Progenitor cell of endocrine pancreas (in vitro differentiated cells): Measurements from ENCODE around the gene SUN2. TPM values are rescaled to one million over a fixed set of nuclear protein-coding genes. Genes with fewer than 3 reads are reported as not detected.

Experiments
- DNase-seq: peaks from one replicate; pipeline ENCODE4 v3.0.0; 2021; ENCODE audit warnings: low spot score; ENCODE audit not compliant: unreplicated experiment
- H3K27ac Mint-ChIP-seq: 2 replicates; pipeline ENCODE4 v1.8.0; 2021; ENCODE audit warnings: mild to moderate bottlenecking, moderate library complexity, mixed read lengths
- H3K27me3 Mint-ChIP-seq: 2 replicates; pipeline ENCODE4 v1.8.0; 2021; ENCODE audit warnings: mixed read lengths
- H3K36me3 Mint-ChIP-seq: 2 replicates; pipeline ENCODE4 v1.8.0; 2022; ENCODE audit warnings: mixed read lengths; ENCODE audit not compliant: insufficient read depth
- H3K4me1 Mint-ChIP-seq: 2 replicates; pipeline ENCODE4 v1.8.0; 2021; ENCODE audit warnings: low read depth, mixed read lengths
- H3K4me3 Mint-ChIP-seq: 2 replicates; pipeline ENCODE4 v1.8.0; 2021; ENCODE audit warnings: low read depth, mild to moderate bottlenecking, moderate library complexity, mixed read lengths
- H3K9me3 Mint-ChIP-seq: 2 replicates; pipeline ENCODE4 v1.8.0; 2021; ENCODE audit warnings: low read depth, mixed read lengths
- CTCF ChIP-seq: fragments of 200-600 bp; sonication (generic); IDR thresholded peaks from one replicate; pipeline ENCODE4 v1.5.0; 2021; ENCODE audit warnings: antibody characterized with exemption, mild to moderate bottlenecking; ENCODE audit not compliant: unreplicated experiment
- total RNA-seq: library from RNA; stranded (reverse); gene quantifications from 2 replicates; pipeline ENCODE4 v1.2.1, GENCODE V29; 2021

SUN2 gene
- total RNA-seq, 1 donor from 2014 or later: 66.1 TPM

- Mint-ChIP-seq H3K36me3 (peaks cover 14% of the 10 kb centered on the region), H3K4me3 (no peak overlapping the region), H3K27ac (no peak overlapping the region), H3K9me3 (no peaks in the 10 kb centered on the region), H3K27me3 (no peaks in the 10 kb centered on the region), H3K4me1 (peaks cover 39% of the 10 kb centered on the region)
- no peak for TF ChIP-seq CTCF
- DNase-seq: no peak
Measured at GRCh38 chr22:38694940-38695339, 60.9 kb downstream of the SUN2 start.

- H3K27me3 Mint-ChIP-seq: no peaks in the 10 kb centered on the region
- no peak for TF ChIP-seq CTCF
- peak overlapping the region; percentile 89 for H3K27ac Mint-ChIP-seq
- peaks cover 17% of the 10 kb centered on the region for H3K36me3 Mint-ChIP-seq
- DNase-seq: no peak
- H3K4me3 Mint-ChIP-seq: no peak overlapping the region
- H3K9me3 Mint-ChIP-seq: no peaks in the 10 kb centered on the region
- H3K4me1 Mint-ChIP-seq: peaks cover 30% of the 10 kb centered on the region
Measured at GRCh38 chr22:38694049-38694448, 61.7 kb downstream of the SUN2 start.

- Mint-ChIP-seq H3K27ac (no peak overlapping the region), H3K4me3 (no peak overlapping the region), H3K4me1 (peaks cover 2% of the 10 kb centered on the region), H3K36me3 (peaks cover 26% of the 10 kb centered on the region), H3K9me3 (no peaks in the 10 kb centered on the region), H3K27me3 (no peaks in the 10 kb centered on the region)
- DNase-seq: no peak
- no peak for TF ChIP-seq CTCF
Measured at GRCh38 chr22:38689651-38690050, 66.1 kb downstream of the SUN2 start.

- no peak overlapping the region for H3K27ac Mint-ChIP-seq
- H3K27me3 Mint-ChIP-seq: no peaks in the 10 kb centered on the region
- H3K4me1 Mint-ChIP-seq: peaks cover 12% of the 10 kb centered on the region
- no peak for DNase-seq
- H3K9me3 Mint-ChIP-seq: peaks cover 3% of the 10 kb centered on the region
- H3K4me3 Mint-ChIP-seq: no peak overlapping the region
- TF ChIP-seq CTCF: no peak
- peaks cover 34% of the 10 kb centered on the region for H3K36me3 Mint-ChIP-seq
Measured at GRCh38 chr22:38685761-38686160, 70.0 kb downstream of the SUN2 start.

GRCh38 chr22:38684895-38685294, 70.9 kb downstream of the SUN2 start:
- H3K4me1 Mint-ChIP-seq: peaks cover 12% of the 10 kb centered on the region
- no peak overlapping the region for H3K4me3 Mint-ChIP-seq
- H3K9me3 Mint-ChIP-seq: peaks cover 3% of the 10 kb centered on the region
- no peak for DNase-seq
- no peak for TF ChIP-seq CTCF
- no peak overlapping the region for H3K27ac Mint-ChIP-seq
- no peaks in the 10 kb centered on the region for H3K27me3 Mint-ChIP-seq
- peaks cover 34% of the 10 kb centered on the region for H3K36me3 Mint-ChIP-seq

Other genes with a start within 250 kb of the SUN2 start
- 625 and 651 TPM in 2 replicates for gene DDX17, start 249.7 kb downstream of the SUN2 start, total RNA-seq
- 2.2 and 3.0 TPM in 2 replicates for gene DMC1, start 185.8 kb downstream of the SUN2 start, total RNA-seq
- gene FAM227A, start 99.6 kb downstream of the SUN2 start, total RNA-seq: 18.3 and 18.6 TPM in 2 replicates
- gene CBY1, start 99.4 kb downstream of the SUN2 start, total RNA-seq: 46.1 and 50.5 TPM in 2 replicates
- gene TOMM22, start 74.0 kb downstream of the SUN2 start, total RNA-seq: 68.7 and 76.5 TPM in 2 replicates
- 40.6 and 46.3 TPM in 2 replicates for gene JOSD1, start 55.1 kb downstream of the SUN2 start, total RNA-seq
- 64.0 and 64.9 TPM in 2 replicates for gene GTPBP1, start 50.1 kb downstream of the SUN2 start, total RNA-seq
- 27.1 and 28.0 TPM in 2 replicates for gene DNAL4, start 38.1 kb upstream of the SUN2 start, total RNA-seq
- 4.7 TPM in 2 replicates for gene NPTXR, start 88.0 kb upstream of the SUN2 start, total RNA-seq
- 38.8 and 39.6 TPM in 2 replicates for gene CBX6, start 116.2 kb upstream of the SUN2 start, total RNA-seq
- not detected in 2 replicates for gene APOBEC3A, start 201.6 kb upstream of the SUN2 start, total RNA-seq
- gene APOBEC3B, start 226.3 kb upstream of the SUN2 start, total RNA-seq: 10.1 and 12.6 TPM in 2 replicates